Activated T-cell treated with anti-CD3 and anti-CD28 coated beads, Interleukin-2, amount 50 U/mL, for 24 hours (primary cell): Measurements from ENCODE around the gene DYNC1LI2.

Experiments used
- DNase-seq: peaks from one replicate; pipeline ENCODE4 v3.0.0-alpha.2; 2020
- H3K27ac Mint-ChIP-seq: 2 replicates; pipeline ENCODE4 v1.8.0; 2020; ENCODE audit warnings: mild to moderate bottlenecking, mixed read lengths
- H3K27me3 Mint-ChIP-seq: 2 replicates; pipeline ENCODE4 v1.8.0; 2020; ENCODE audit warnings: mixed read lengths
- H3K36me3 Mint-ChIP-seq: 2 replicates; pipeline ENCODE4 v1.8.0; 2020; ENCODE audit warnings: low read depth, mixed read lengths
- H3K4me1 Mint-ChIP-seq: 2 replicates; pipeline ENCODE4 v1.8.0; 2020; ENCODE audit warnings: low read depth, mixed read lengths
- H3K4me3 Mint-ChIP-seq: 2 replicates; pipeline ENCODE4 v1.8.0; 2020; ENCODE audit warnings: mild to moderate bottlenecking, moderate library complexity, mixed read lengths
- H3K9me3 Mint-ChIP-seq: 2 replicates; pipeline ENCODE4 v1.8.0; 2020; ENCODE audit warnings: mixed read lengths

DYNC1LI2 gene

GRCh38 chr16:66676599-66676998 is 74.8 kb downstream of the DYNC1LI2 start:
- Mint-ChIP-seq H3K36me3 (no peaks in the 10 kb centered on the region), H3K27me3 (no peaks in the 10 kb centered on the region), H3K9me3 (no peaks in the 10 kb centered on the region), H3K27ac (no peak overlapping the region), H3K4me3 (no peak overlapping the region), H3K4me1 (no peaks in the 10 kb centered on the region)
- DNase-seq, result no peak

DNA sequence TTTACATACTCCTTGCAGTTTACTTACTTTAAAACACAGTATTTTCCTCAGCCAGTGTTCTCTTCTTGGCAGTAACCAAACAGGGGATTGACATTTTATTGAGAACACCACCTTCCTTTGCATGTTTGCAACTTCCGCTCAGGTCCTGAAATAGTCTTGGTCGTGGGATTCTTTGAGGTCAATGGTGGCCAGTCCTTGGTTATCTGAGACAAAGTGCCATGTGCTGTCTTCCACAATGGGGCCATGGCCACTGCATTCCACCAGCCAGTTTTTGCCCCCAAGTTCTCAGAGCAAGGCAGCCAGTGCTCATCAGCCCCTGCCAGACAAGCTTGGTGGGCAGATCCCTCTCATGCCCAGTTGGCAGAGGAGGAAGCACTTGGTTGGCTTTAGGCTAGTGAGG is 77.7 kb downstream of the DYNC1LI2 start:
- no peak for DNase-seq
- H3K27ac Mint-ChIP-seq, result no peak overlapping the region
- H3K9me3 Mint-ChIP-seq, result no peaks in the 10 kb centered on the region
- no peaks in the 10 kb centered on the region for H3K4me1 Mint-ChIP-seq
- no peaks in the 10 kb centered on the region for H3K36me3 Mint-ChIP-seq
- H3K27me3 Mint-ChIP-seq, result no peaks in the 10 kb centered on the region
- H3K4me3 Mint-ChIP-seq, result no peak overlapping the region
